Measurements from ENCODE around the gene THSD7B. TPM values are rescaled to one million over a fixed set of nuclear protein-coding genes. Genes with fewer than 3 reads are reported as not detected.
"Not testable (repeated sequence)": the region's sequence is repeated elsewhere in the genome, so short reads cannot be mapped to it uniquely, and the experiment has no call there.

The THSD7B gene
- total and polyA plus RNA-seq, 9 donors = 0.10 to 0.82 (median 0.37) TPM; not detected in 1

DNA sequence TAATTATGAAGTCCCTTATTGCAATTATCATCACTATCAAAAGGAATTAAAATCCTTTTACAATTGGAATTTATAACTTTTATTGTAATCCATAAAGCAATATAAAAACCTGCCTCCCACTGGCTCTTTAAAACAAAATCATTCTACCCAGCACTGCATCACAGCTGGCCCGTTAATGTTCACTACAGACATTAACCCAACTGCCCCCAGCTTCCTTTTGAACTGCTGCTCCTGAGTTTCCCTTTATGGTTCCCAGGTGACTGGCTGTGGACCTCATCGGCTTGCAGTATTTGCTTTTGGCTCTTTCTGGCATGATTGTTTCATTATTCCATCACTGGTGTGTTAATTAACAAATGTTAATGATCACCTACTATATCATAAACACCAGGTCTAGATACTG is 535.6 kb downstream of the THSD7B start:
- WGBS, 3 donors = 44 to 65% (median 61%) methylated on average over 2 of the region's 2 CpGs
- no peak for DNase-seq
- no peak for TF ChIP-seq POLR2A (IDR thresholded peaks at IDR 0.05)
- TF ChIP-seq EP300 (IDR thresholded peaks at IDR 0.05) = no peak
- no peak for TF ChIP-seq CTCF (IDR thresholded peaks at IDR 0.05)
- Histone ChIP-seq H3K27ac (no peak overlapping the region), H3K36me3 (no peaks in the 10 kb centered on the region), H3K4me1 (ENCODE audit: insufficient read depth) (no peaks in the 10 kb centered on the region), H3K27me3 (no peaks in the 10 kb centered on the region), H3K4me3 (no peak overlapping the region), H3K9me3 (no peaks in the 10 kb centered on the region)
- intact Hi-C loops (cut with DNase I) = no loop called here

- intact Hi-C loops (cut with DNase I) = no loop called here
- no peak for DNase-seq
- TF ChIP-seq POLR2A (IDR thresholded peaks at IDR 0.05) = no peak
- no peak for TF ChIP-seq CTCF (IDR thresholded peaks at IDR 0.05)
- TF ChIP-seq EP300 (IDR thresholded peaks at IDR 0.05) = no peak
- H3K36me3 ChIP-seq = no peaks in the 10 kb centered on the region
- WGBS, 3 donors = 54 to 64% (median 57%) methylated on average over 3 of the region's 3 CpGs
- H3K27me3 ChIP-seq = no peaks in the 10 kb centered on the region
- no peaks in the 10 kb centered on the region for H3K9me3 ChIP-seq
- H3K4me1 ChIP-seq (ENCODE audit: insufficient read depth) = no peaks in the 10 kb centered on the region
- H3K4me3 ChIP-seq = no peak overlapping the region
- H3K27ac ChIP-seq = no peak overlapping the region
These were observed 537.6 kb downstream of the THSD7B start for GRCh38 chr2:137302957-137303356.

- no peak for TF ChIP-seq EP300 (IDR thresholded peaks at IDR 0.05)
- TF ChIP-seq POLR2A (IDR thresholded peaks at IDR 0.05) = no peak
- TF ChIP-seq CTCF (IDR thresholded peaks at IDR 0.05) = no peak
- 81 to 95% (median 85%) methylated on average over 4 of the region's 4 CpGs for WGBS, 3 donors
- H3K4me3 ChIP-seq = no peak overlapping the region
- no peak overlapping the region for H3K27ac ChIP-seq
- intact Hi-C loops (cut with DNase I) = no loop called here
- H3K36me3 ChIP-seq = no peaks in the 10 kb centered on the region
- H3K27me3 ChIP-seq = no peaks in the 10 kb centered on the region
- no peaks in the 10 kb centered on the region for H3K9me3 ChIP-seq
- H3K4me1 ChIP-seq (ENCODE audit: insufficient read depth) = no peaks in the 10 kb centered on the region
- DNase-seq = no peak
These were observed 550.7 kb downstream of the THSD7B start for GRCh38 chr2:137316075-137316474.

DNA sequence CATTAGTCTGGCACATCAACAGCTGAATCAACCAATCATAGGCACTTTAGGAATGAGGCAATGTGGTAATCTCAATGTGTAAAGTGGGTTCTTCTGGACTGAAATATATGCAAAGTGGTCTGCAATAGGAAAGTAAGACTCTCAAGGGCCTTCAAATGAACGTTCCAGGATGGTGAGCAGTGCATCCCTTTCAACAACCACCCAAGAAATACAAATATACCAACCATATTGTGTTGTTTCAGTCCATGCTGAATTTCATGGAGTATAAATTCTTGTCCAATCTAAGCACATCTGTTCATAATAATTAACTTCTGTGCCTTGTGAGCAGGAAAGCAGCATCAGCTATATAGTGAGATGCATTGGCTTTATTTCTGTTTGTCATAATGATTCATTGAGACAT is 556.2 kb downstream of the THSD7B start:
- WGBS, 3 donors = 57 to 60% (median 60%) methylated on average over 1 of the region's 1 CpG
- no peaks in the 10 kb centered on the region for H3K4me1 ChIP-seq (ENCODE audit: insufficient read depth)
- no peak for TF ChIP-seq POLR2A (IDR thresholded peaks at IDR 0.05)
- no peak for TF ChIP-seq CTCF (IDR thresholded peaks at IDR 0.05)
- no peak for TF ChIP-seq EP300 (IDR thresholded peaks at IDR 0.05)
- no peak overlapping the region for H3K4me3 ChIP-seq
- DNase-seq = no peak
- no peaks in the 10 kb centered on the region for H3K9me3 ChIP-seq
- no peaks in the 10 kb centered on the region for H3K36me3 ChIP-seq
- intact Hi-C loops (cut with DNase I) = no loop called here
- no peaks in the 10 kb centered on the region for H3K27me3 ChIP-seq
- H3K27ac ChIP-seq = no peak overlapping the region

DNA sequence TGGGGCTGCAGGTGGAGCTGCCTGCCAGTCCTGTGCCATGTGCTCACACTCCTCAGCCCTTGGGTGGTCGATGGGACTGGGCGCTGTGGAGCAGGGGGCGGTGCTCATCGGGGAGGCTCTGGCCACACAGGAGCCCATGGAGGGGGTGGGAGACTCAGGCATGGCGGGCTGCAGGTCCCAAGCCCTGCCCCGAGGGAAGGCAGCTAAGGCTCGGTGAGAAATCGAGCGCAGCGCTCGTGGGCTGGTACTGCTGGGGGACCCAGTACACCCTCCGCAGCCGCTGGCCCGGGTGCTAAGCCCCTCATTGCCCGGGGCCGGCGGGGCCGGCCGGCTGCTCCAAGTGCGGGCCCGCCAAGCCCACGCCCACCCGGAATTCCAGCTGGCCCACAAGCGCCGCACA is 566.2 kb downstream of the THSD7B start:
- DNase-seq; H3K4me1 ChIP-seq (ENCODE audit: insufficient read depth); H3K27me3 ChIP-seq; H3K27ac ChIP-seq; H3K9me3 ChIP-seq; H3K36me3 ChIP-seq; H3K4me3 ChIP-seq; intact Hi-C loops (cut with DNase I): not testable (repeated sequence)
- 94 to 100% (median 97%) methylated on average over 11 to 25 of the region's 25 CpGs for WGBS, 3 donors
